HEK293 (cell line): Measurements from ENCODE around the gene HIPK1.

Source experiments
- CTCF ChIA-PET: fragments of 350-600 bp; formaldehyde crosslinking; extraction: SDS; loops from one replicate; lab custom pipeline; 2021; ENCODE audit warnings: antibody characterized with exemption; lab: Yijun Ruan, JAX
- POLR2A ChIA-PET: fragments of 300-600 bp; formaldehyde crosslinking; extraction: SDS; loops from one replicate; lab custom pipeline; 2020; ENCODE audit warnings: antibody characterized with exemption, inconsistent platforms; lab: Yijun Ruan, JAX
- H3K27ac ChIP-seq: fragments of 200-500 bp; sonication (Bioruptor generic); 2 replicates; pipeline ENCODE4 v1.5.1; 2014; ENCODE audit warnings: low read depth, low read length, control low read depth, inconsistent platforms; ENCODE audit errors: extremely low read depth
- H3K36me3 ChIP-seq, 2 experiments: fragments of 200-500 bp in 1 of 2; sonication (Bioruptor generic) in 1 of 2; 1 replicate in 1 of 2; 2 replicates in 1 of 2; pipeline ENCODE4 v1.5.1; 2014 to 2017; ENCODE audit warnings: inconsistent platforms in 2 of 2, low read length in 2 of 2; ENCODE audit not compliant: control insufficient read depth in 2 of 2, insufficient read depth in 1 of 2
- H3K4me1 ChIP-seq: fragments of 200-500 bp; sonication (Bioruptor generic); 2 replicates; pipeline ENCODE4 v1.5.1; 2014; ENCODE audit warnings: mild to moderate bottlenecking, low read length, inconsistent platforms; ENCODE audit not compliant: control insufficient read depth, insufficient read depth
- H3K4me3 ChIP-seq: 2 replicates; pipeline ENCODE4 v1.5.1; 2011; ENCODE audit warnings: low read depth, mild to moderate bottlenecking, control low read depth, low read length, moderate library complexity
- H3K9me3 ChIP-seq: fragments of 200-500 bp; sonication (Bioruptor generic); 2 replicates; pipeline ENCODE4 v1.5.1; 2014; ENCODE audit warnings: low read depth, low read length, inconsistent platforms; ENCODE audit not compliant: control insufficient read depth, insufficient read depth
- BCL11A ChIP-seq: fragments of 450-650 bp; formaldehyde crosslinking; IDR thresholded peaks from 2 replicates; pipeline ENCODE4 v1.5.1; 2016; ENCODE audit warnings: low read depth, missing biosample characterization, missing genetic modification characterization
- BCL6B ChIP-seq: fragments of 450-650 bp; formaldehyde crosslinking; IDR thresholded peaks from 2 replicates; pipeline ENCODE4 v1.5.1; 2017; ENCODE audit warnings: missing biosample characterization, missing genetic modification characterization
- GLI4 ChIP-seq: fragments of 450-650 bp; formaldehyde crosslinking; IDR thresholded peaks from 2 replicates; pipeline ENCODE4 v1.5.1; 2016; ENCODE audit warnings: missing biosample characterization, missing genetic modification characterization
- GLIS2 ChIP-seq: fragments of 450-650 bp; formaldehyde crosslinking; IDR thresholded peaks from 2 replicates; pipeline ENCODE4 v1.5.1; 2016; ENCODE audit warnings: missing biosample characterization, missing genetic modification characterization
- MEIS1 ChIP-seq: sonication (generic); formaldehyde crosslinking; IDR thresholded peaks from 2 replicates; pipeline ENCODE4 v1.8.1; 2022; ENCODE audit warnings: missing genetic modification reagents, mild to moderate bottlenecking, borderline replicate concordance
- PBX3 ChIP-seq: sonication (generic); formaldehyde crosslinking; IDR thresholded peaks from 2 replicates; pipeline ENCODE4 v1.8.1; 2022; ENCODE audit warnings: mild to moderate bottlenecking, moderate library complexity, missing genetic modification reagents
- TSHZ1 ChIP-seq: fragments of 450-650 bp; formaldehyde crosslinking; IDR thresholded peaks from 2 replicates; pipeline ENCODE4 v1.5.1; 2016; ENCODE audit warnings: missing biosample characterization, missing genetic modification characterization, borderline replicate concordance
- ZBTB10 ChIP-seq: fragments of 450-650 bp; formaldehyde crosslinking; IDR thresholded peaks from 2 replicates; pipeline ENCODE4 v1.5.1; 2016; ENCODE audit warnings: missing biosample characterization, missing genetic modification characterization
- ZFP3 ChIP-seq: fragments of 450-650 bp; formaldehyde crosslinking; IDR thresholded peaks from 2 replicates; pipeline ENCODE4 v1.5.1; 2016; ENCODE audit warnings: low read depth, missing biosample characterization, missing genetic modification characterization
- ZFP41 ChIP-seq: fragments of 450-650 bp; formaldehyde crosslinking; IDR thresholded peaks from 2 replicates; pipeline ENCODE4 v1.5.1; 2016; ENCODE audit warnings: missing biosample characterization, missing genetic modification characterization, borderline replicate concordance
- ZNF18 ChIP-seq: fragments of 450-650 bp; formaldehyde crosslinking; IDR thresholded peaks from 2 replicates; pipeline ENCODE4 v1.5.1; 2016; ENCODE audit warnings: missing biosample characterization, missing genetic modification characterization
- ZNF221 ChIP-seq: fragments of 450-650 bp; formaldehyde crosslinking; IDR thresholded peaks from 2 replicates; pipeline ENCODE4 v1.5.1; 2017; ENCODE audit warnings: missing biosample characterization, missing genetic modification characterization, borderline replicate concordance
- ZNF280C ChIP-seq: fragments of 450-650 bp; formaldehyde crosslinking; IDR thresholded peaks from 2 replicates; pipeline ENCODE4 v1.5.1; 2016; ENCODE audit warnings: missing biosample characterization, missing genetic modification characterization
- ZNF324 ChIP-seq: fragments of 450-650 bp; formaldehyde crosslinking; IDR thresholded peaks from 2 replicates; pipeline ENCODE4 v1.5.1; 2016; ENCODE audit warnings: missing biosample characterization, missing genetic modification characterization
- ZNF501 ChIP-seq: fragments of 450-650 bp; formaldehyde crosslinking; IDR thresholded peaks from 2 replicates; pipeline ENCODE4 v1.5.1; 2016; ENCODE audit warnings: missing biosample characterization, missing genetic modification characterization
- ZNF600 ChIP-seq: fragments of 450-650 bp; formaldehyde crosslinking; IDR thresholded peaks from 2 replicates; pipeline ENCODE4 v1.5.1; 2016; ENCODE audit warnings: missing biosample characterization, missing genetic modification characterization

HIPK1 gene

GRCh38 chr1:113917400-113918082 lies 11.6 kb upstream of the HIPK1 start:
- no peaks in the 10 kb centered on the region for H3K9me3 ChIP-seq
- H3K4me1 ChIP-seq, result no peaks in the 10 kb centered on the region; the same call in 1 of the 2 replicates
- H3K36me3 ChIP-seq, result peaks cover 0 to 14% of the 10 kb centered on the region in 2 experiments; a peak in 1 of 3 replicates
- no peak overlapping the region for H3K27ac ChIP-seq
- CTCF ChIA-PET, result interaction anchor here (0.7 kb wide), 2 partner anchors 13 to 92 kb away, joined by 3 to 4 read pairs; no protein-coding TSS in a partner anchor
- H3K4me3 ChIP-seq, result no peak overlapping the region
- TF ChIP-seq ZNF501 (tag by site-specific recombination) (no peak), BCL6B (tag by site-specific recombination) (no peak), ZFP41 (tag by site-specific recombination) (no peak), GLIS2 (tag by site-specific recombination) (no peak)
- POLR2A ChIA-PET, result interaction anchor here (0.6 to 1.0 kb wide), 2 partner anchors 12 to 49 kb away, joined by 3 to 4 read pairs; partner anchors contain the start of gene HIPK1

- ChIA-PET POLR2A (interaction anchor here (0.6 to 1.0 kb wide), 2 partner anchors 11 to 49 kb away, joined by 3 to 4 read pairs; partner anchors contain the start of gene HIPK1), CTCF (interaction anchor here (0.7 kb wide), 1 partner anchor 93 kb away, joined by 3 read pairs; no protein-coding TSS in a partner anchor)
- no peaks in the 10 kb centered on the region; the same call in 1 of the 2 replicates for H3K4me1 ChIP-seq
- no peak overlapping the region for H3K27ac ChIP-seq
- no peak overlapping the region for H3K4me3 ChIP-seq
- H3K9me3 ChIP-seq, result no peaks in the 10 kb centered on the region
- H3K36me3 ChIP-seq, result peaks cover 0 to 7% of the 10 kb centered on the region in 2 experiments; a peak in 1 of 3 replicates
- TF ChIP-seq ZNF280C (tag by site-specific recombination) (no peak), BCL11A (tag by site-specific recombination) (no peak), TSHZ1 (tag by site-specific recombination) (no peak), ZBTB10 (tag by site-specific recombination) (no peak)
These were observed 10.9 kb upstream of the HIPK1 start for GRCh38 chr1:113918243-113918642.

GRCh38 chr1:113922957-113923356 lies 6.2 kb upstream of the HIPK1 start:
- POLR2A ChIA-PET, result no interaction called here
- no peaks in the 10 kb centered on the region for H3K9me3 ChIP-seq
- TF ChIP-seq GLIS2 (tag by site-specific recombination), result no peak
- TF ChIP-seq GLI4, result no peak
- no peak for TF ChIP-seq ZNF600 (tag by site-specific recombination)
- TF ChIP-seq ZNF324 (tag by site-specific recombination), result no peak
- TF ChIP-seq ZNF501 (tag by site-specific recombination), result no peak
- TF ChIP-seq PBX3 (CRISPR knock-in tag), result no peak
- TF ChIP-seq MEIS1 (CRISPR knock-in tag), result no peak
- no peak for TF ChIP-seq ZNF18 (tag by site-specific recombination)
- TF ChIP-seq ZNF221 (tag by site-specific recombination), result no peak
- no peak for TF ChIP-seq ZFP3 (tag by site-specific recombination)

More at GRCh38 chr1:113922957-113923356, 6.2 kb upstream of the HIPK1 start:
- Histone ChIP-seq H3K36me3 (no peaks in the 10 kb centered on the region), H3K27ac (no peak overlapping the region), H3K4me1 (no peaks in the 10 kb centered on the region), H3K4me3 (no peak overlapping the region)
- CTCF ChIA-PET, result no interaction called here
